GM18526 (cell line): ENCODE data around the gene CPA1.

Experiments used
- POLR2A ChIP-seq: IDR thresholded peaks from 3 replicates; pipeline ENCODE4 v1.6.1; 2011; ENCODE audit not compliant: insufficient read length; ENCODE audit errors: extremely low read depth

CPA1 gene

GRCh38 chr7:130420943-130421578 lies 40.8 kb downstream of the CPA1 start:
- TF ChIP-seq POLR2A = no peak

DNA sequence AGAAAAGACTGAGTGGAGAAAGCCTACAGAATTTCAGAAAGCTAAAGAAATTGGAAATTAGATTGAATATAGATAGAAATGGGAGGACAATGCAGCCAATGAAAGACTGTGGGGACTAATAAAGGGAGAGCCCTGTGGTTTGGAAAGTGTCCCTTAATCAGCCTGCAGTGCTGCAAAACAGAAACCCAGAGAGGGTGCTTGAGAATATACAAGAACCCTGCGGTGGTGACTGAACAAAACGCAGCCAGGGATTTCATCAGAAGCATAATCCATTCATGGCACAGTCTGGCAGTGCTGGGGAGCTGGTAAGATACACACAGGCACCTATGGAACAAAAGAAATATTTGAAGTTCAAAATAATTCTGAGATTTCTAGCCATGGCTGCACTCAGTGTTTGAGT lies 41.4 kb downstream of the CPA1 start:
- no peak for TF ChIP-seq POLR2A

- TF ChIP-seq POLR2A = no peak
Measured at GRCh38 chr7:130423501-130424037, 43.3 kb downstream of the CPA1 start.

DNA sequence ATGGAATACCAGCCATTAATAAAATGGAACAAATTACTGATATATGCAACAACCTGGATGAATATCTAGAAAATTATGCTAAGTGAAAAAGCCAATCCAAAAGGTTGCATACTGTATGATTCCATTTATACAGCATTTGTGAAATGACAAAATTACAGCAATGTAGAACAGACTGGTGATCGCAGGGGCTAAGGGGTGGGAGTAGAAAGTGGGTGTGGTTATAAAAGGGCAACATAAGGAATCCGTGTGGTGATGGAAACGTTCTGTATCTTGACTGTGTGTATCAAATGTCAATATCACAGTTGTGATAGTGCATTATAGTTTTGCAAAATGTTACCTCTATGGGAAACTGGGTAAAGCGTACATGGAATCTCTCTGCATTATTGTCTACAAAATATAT lies 45.5 kb downstream of the CPA1 start:
- TF ChIP-seq POLR2A = no peak

GRCh38 chr7:130426564-130426963 lies 46.3 kb downstream of the CPA1 start:
- no peak for TF ChIP-seq POLR2A

- TF ChIP-seq POLR2A = no peak
Measured at GRCh38 chr7:130429019-130429418, 48.7 kb downstream of the CPA1 start.

- no peak for TF ChIP-seq POLR2A
Measured at GRCh38 chr7:130430115-130430514, 49.8 kb downstream of the CPA1 start.

DNA sequence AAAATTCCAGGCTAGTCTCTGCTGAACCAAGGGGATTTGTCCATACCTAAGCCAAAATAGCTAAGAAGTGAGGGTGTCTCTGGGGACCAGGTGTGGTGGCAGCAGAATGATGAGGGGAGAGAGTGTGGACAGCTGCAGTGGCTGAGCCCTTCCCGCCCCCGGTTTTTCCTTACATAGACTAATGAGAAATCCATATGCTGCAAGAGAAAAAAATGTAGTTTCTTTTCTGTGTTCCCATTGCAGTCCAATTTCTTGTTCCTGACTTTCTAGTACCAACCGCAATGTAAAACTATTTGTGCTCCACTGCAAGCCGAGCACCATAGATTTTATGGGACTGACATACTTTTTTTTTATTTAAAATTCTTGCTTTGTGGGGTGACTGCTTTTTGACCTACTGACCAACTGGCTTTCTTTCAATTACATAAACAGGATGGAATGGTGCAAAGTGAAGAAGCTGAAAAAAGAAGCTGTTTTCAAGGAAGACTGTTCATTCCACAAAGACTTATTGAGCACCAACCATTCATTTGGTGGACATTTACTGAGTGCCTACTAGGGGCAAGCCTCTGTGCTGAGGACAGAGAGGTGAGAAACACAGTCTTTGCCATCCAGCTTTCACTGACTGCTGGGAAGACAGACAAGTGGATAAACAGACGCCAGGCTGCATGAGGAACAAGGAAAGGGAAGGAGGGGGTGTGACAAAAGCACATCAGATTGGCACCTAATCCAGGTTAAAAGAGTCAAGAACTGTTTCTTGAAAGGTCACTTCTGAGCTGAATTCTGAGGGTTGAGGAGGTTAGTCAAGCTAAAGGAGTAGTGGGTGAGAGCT lies 50.8 kb downstream of the CPA1 start:
- TF ChIP-seq POLR2A = no peak

DNA sequence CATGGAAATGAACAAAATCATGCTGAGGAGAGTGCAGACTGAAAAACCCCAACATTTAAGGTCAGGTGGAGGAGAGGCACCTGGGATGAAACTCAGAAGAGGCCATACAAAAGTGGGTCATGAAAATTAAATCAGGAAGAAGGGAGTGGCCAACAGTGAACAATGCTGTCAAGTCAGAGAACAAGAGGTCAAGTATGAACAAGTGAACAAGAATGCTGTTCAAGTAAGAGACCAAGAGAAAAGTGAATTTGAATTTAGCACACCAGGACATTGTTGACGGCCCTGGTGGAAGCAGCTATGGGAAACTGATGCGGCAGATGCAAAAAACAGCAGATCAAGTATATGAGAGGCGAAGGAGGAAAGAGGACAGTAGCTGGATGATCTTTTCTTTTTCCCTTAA lies 52.6 kb downstream of the CPA1 start:
- no peak for TF ChIP-seq POLR2A

- TF ChIP-seq POLR2A = no peak
Measured at GRCh38 chr7:130433301-130433700, 53.0 kb downstream of the CPA1 start.

- TF ChIP-seq POLR2A = no peak
Measured at GRCh38 chr7:130435311-130435854, 55.1 kb downstream of the CPA1 start.

GRCh38 chr7:130436253-130436652 lies 56.0 kb downstream of the CPA1 start:
- no peak for TF ChIP-seq POLR2A
